Epithelial cell of esophagus (primary cell): Measurements from ENCODE around the gene LCMT1.
A peak's percentile ranks its signal among the peaks of the same experiment; 100 is the strongest.

Experiments used
- DNase-seq: peaks from one replicate; pipeline ENCODE4 v3.0.0; 2010; ENCODE audit warnings: low read depth
- H3K4me3 ChIP-seq: 2 replicates; pipeline ENCODE4 v1.5.1; 2011; ENCODE audit warnings: mild to moderate bottlenecking, low read length, control low read depth
- CTCF ChIP-seq: IDR thresholded peaks from 2 replicates; pipeline ENCODE4 v1.5.1; 2011; ENCODE audit warnings: low read depth, mild to moderate bottlenecking, low read length, control low read depth, inconsistent platforms; ENCODE audit not compliant: insufficient read depth; ENCODE audit errors: missing control alignments

The LCMT1 gene

GRCh38 chr16:25189305-25189704 is 77.8 kb downstream of the LCMT1 start:
- DNase-seq = no peak
- no peak overlapping the region for H3K4me3 ChIP-seq
- no peak for TF ChIP-seq CTCF

GRCh38 chr16:25192096-25192495 is 80.6 kb downstream of the LCMT1 start:
- DNase-seq = peak; percentile 13

GRCh38 chr16:25194273-25194878 is 82.8 kb downstream of the LCMT1 start:
- no peak for TF ChIP-seq CTCF
- H3K4me3 ChIP-seq = no peak overlapping the region
- no peak for DNase-seq

More at GRCh38 chr16:25192096-25192495, 80.6 kb downstream of the LCMT1 start:
- no peak overlapping the region for H3K4me3 ChIP-seq
- no peak for TF ChIP-seq CTCF

- no peak overlapping the region for H3K4me3 ChIP-seq
- no peak for TF ChIP-seq CTCF
- peak; percentile 44 for DNase-seq
Measured at GRCh38 chr16:25198021-25198420, 86.5 kb downstream of the LCMT1 start.

- no peak for TF ChIP-seq CTCF
- H3K4me3 ChIP-seq = no peak overlapping the region
- no peak for DNase-seq
Measured at GRCh38 chr16:25199457-25199856, 87.9 kb downstream of the LCMT1 start.

GRCh38 chr16:25210758-25211157 is 99.2 kb downstream of the LCMT1 start:
- DNase-seq = peak; percentile 8
- no peak overlapping the region for H3K4me3 ChIP-seq
- TF ChIP-seq CTCF = no peak

GRCh38 chr16:25212636-25213035 is 101.1 kb downstream of the LCMT1 start:
- no peak for TF ChIP-seq CTCF
- no peak for DNase-seq
- no peak overlapping the region for H3K4me3 ChIP-seq
